Renal cortex interstitium (tissue), 11 donors: ENCODE results near the gene ZNF490. TPM values are rescaled to one million over a fixed set of nuclear protein-coding genes. Genes with fewer than 3 reads are reported as not detected.
"Not testable (repeated sequence)": the region's sequence is repeated elsewhere in the genome, so short reads cannot be mapped to it uniquely, and the experiment has no call there.

Experiments
- DNase-seq, 11 donors: peaks; one replicate each; pipeline ENCODE4 v3.0.0-alpha.2; 2013; ENCODE audit warnings: low read depth in 9 of 11, low spot score in 4 of 11; ENCODE audit errors: extremely low read depth in 1 of 11
- polyA plus RNA-seq, 3 donors: library from polyadenylated mRNA; unstranded; fragments of 120-200 nt; gene quantifications; one replicate each; pipeline ENCODE4 v1.2.1, GENCODE V29; 2013; ENCODE audit not compliant: insufficient read length in 3 of 3

The ZNF490 gene
- polyA plus RNA-seq, 3 donors = 4.3 to 5.0 (median 4.4) TPM

DNA sequence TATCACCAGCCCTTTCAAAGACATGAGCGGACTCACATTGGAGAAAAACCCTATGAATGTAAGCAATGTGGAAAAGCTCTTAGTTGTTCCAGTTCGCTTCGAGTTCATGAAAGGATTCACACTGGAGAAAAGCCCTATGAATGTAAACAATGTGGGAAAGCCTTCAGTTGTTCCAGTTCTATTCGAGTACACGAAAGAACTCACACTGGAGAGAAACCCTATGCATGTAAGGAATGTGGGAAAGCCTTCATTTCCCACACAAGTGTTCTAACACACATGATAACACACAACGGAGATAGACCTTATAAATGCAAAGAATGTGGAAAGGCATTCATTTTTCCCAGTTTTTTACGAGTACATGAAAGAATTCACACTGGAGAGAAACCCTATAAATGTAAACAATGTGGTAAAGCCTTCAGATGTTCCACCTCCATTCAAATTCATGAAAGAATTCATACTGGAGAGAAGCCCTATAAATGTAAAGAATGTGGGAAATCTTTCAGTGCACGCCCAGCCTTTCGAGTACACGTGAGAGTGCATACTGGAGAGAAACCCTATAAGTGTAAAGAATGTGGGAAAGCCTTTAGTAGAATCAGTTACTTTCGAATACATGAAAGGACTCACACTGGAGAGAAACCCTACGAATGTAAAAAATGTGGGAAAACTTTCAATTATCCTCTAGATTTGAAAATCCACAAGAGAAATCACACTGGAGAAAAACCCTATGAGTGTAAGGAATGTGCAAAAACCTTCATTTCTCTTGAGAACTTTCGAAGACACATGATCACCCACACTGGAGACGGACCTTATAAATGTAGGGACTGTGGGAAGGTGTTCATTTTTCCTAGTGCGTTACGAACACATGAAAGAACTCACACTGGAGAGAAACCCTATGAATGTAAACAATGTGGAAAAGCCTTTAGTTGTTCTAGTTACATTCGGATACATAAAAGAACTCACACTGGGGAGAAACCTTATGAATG is 17.7 kb upstream of the ZNF490 start:
- DNase-seq = no peak

GRCh38 chr19:12626958-12627357 is 16.3 kb upstream of the ZNF490 start:
- DNase-seq = no peak

GRCh38 chr19:12623361-12624031 is 12.9 kb upstream of the ZNF490 start:
- no peak for DNase-seq

DNA sequence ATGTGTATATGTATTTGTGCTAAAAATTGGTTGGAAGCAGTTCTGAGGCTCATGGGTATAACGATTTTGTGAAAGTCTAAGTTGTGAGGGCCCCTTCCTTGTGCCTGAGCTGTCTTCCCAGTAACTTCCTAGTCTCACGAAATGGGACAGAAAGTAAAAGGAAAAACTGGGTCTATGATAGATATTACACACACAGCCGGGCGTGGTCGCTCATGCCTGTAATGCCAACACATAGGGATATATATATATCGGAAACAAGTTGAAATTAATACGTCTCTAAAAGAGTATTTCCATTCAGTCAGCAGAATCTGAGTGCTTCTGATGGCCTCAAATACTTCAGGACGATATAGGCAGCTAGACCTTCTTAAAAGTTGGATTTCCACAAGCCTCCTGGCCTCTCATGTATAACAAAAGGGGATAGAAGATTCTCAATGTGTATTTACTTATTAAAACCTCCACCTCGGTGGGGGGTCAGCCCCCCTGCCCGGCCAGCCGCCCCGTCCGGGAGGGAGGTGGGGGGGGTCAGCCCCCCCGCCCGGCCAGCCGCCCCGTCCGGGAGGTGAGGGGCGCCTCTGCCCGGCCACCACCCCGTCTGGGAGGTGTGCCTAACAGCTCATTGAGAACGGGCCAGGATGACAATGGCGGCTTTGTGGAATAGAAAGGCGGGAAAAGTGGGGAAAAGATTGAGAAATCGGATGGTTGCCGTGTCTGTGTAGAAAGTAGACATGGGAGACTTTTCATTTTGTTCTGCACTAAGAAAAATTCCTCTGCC is 10.8 kb upstream of the ZNF490 start:
- DNase-seq = not testable (repeated sequence)

- no peak for DNase-seq
These were observed 7.0 kb upstream of the ZNF490 start for GRCh38 chr19:12617646-12618045.

DNA sequence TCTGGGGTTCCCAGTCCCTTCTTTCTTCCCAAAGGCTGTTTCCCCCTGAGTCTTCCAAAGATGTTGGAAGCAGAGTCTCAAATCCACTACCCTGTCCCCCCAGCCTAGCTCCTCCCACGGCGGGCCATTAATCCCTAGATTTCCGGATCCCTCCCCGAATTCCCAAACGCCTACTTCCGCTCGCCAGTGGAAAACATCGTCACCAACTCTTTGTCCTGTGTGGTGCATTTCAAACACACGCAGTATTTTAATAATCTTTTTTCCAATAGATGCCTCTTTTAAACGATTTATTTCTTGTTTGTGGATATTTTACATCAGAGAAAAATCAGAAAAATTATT is 717 bp upstream of the ZNF490 start:
- peak; percentile 58 to 84 (median 75) for DNase-seq

- no peak for DNase-seq
These were observed 3.0 kb downstream of the ZNF490 start for GRCh38 chr19:12607631-12608030.

DNA sequence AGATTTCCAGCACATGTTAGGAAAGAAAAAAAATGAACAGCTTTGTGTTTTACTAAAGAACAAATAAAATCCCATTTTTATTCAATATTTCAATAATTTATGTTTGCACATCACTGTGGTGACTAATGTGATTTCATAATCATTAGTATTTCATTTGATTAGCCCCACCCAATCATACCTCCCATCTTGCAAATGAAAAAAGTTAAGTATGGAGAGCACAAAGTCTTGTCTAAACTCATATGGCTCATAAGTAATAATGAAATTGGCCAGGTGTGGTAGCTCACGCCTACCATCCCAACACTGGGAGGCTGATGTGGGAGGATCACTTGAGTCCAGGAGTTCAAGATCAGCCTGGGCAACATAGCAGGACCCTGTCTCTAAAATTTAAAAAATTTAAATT is 3.8 kb downstream of the ZNF490 start:
- DNase-seq = no peak

DNA sequence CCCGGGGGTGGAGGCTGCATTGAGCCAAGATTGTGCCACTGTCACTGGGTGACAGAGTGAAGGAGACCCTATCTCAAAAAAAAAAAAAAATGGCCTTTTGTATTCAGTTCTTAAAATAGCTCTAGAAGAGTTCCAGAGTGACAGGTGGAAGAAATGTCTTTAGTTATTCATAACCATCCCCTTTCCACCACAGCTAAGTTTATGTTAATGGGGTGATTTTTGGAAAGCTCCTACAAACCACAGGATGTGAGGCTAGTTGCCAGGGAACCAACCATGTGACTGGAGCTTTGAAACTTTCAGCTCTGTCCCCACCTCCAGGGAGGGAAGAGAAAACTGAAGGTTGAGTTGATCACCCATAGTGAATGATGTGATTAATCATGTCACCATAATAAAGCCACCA is 6.9 kb downstream of the ZNF490 start:
- no peak for DNase-seq

DNA sequence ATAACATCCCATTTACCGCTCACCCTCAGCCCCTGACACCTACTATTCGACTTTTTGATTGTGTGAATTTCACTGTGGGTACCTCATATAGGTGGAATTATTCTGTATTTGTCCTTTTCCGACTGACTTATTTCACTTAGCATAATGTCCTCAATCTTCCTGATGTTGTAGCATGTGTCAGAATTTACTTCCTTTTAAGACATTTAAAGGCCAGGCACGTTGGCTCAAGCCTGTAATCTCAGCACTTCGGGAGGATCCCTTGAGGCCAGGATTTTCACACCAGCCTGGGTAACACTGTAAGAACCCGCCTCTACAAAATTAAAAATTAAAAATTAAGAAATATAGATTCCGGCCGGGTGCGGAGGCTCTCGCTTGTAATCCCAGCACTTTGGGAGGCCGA is 13.0 kb downstream of the ZNF490 start:
- no peak for DNase-seq

- peak in 3 of 11 donors; percentile 28 to 46 (median 32) for DNase-seq
These were observed 13.6 kb downstream of the ZNF490 start for GRCh38 chr19:12596927-12597548.

GRCh38 chr19:12596485-12596884 is 14.1 kb downstream of the ZNF490 start:
- DNase-seq = no peak

DNA sequence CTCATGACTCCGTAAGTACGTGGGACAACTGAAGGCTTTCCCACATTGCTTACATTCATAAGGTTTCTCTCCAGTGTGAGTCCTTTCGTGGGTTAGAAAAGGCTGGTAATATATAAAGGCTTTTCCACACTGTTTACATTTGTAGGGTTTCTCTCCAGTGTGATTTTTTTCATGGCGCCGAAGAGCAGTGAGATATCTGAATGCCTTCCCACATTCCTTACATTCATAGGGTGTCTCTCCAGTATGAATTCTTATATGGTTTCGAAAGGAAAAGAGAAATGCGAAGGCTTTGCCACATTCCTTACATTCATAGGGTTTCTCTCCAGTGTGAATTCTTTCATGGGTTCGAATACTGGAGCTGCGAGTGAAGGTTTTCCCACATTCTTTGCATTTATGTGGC is 29.5 kb downstream of the ZNF490 start:
- DNase-seq = no peak

- DNase-seq = no peak
These were observed 30.4 kb downstream of the ZNF490 start for GRCh38 chr19:12580180-12580694.

- DNase-seq = no peak
These were observed 32.0 kb downstream of the ZNF490 start for GRCh38 chr19:12578641-12579040.

GRCh38 chr19:12574036-12574435 is 36.6 kb downstream of the ZNF490 start:
- DNase-seq = no peak

DNA sequence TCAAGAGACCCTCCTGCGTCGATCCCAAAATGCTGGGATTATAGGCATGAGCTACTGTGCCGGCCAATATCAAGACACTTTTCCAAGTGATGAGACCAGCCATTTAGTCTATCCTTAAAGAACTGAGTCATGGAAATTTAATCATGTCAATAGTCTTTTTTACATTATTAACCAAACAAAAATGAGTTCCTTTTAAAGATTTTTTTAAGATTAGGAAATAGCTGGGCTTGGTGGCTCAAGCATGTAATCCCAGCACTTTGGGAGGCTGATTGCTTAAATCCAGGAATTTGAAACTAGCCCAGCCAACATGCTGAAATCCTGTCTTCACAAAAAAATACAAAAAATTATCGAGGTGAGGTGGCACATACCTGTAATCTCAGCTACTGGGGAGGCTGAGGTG is 42.7 kb downstream of the ZNF490 start:
- DNase-seq = no peak

DNA sequence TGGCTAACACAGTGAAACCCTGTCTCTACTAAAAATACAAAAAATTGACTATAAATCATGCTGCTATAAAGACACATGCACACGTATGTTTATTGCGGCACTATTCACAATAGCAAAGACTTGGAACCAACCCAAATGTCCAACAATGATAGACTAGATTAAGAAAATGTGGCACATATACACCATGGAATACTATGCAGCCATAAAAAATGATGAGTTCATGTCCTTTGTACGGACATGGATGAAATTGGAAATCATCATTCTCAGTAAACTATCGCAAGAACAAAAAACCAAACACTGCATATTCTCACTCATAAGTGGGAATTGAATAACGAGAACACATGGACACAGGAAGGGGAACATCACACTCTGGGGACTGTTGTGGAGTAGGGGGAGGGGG is 44.2 kb downstream of the ZNF490 start:
- not testable (repeated sequence) for DNase-seq
